ENCODE results near the gene GIMAP4.

GIMAP4 gene

GRCh38 chr7:150620617-150621371 is 53.6 kb downstream of the GIMAP4 start:
- DNase-seq (ENCODE audit: low read depth), result no peak
- TF ChIP-seq CTCF (IDR thresholded peaks at IDR 0.05; ENCODE audit: low read length, missing control alignments), result no peak
- H3K4me3 ChIP-seq (replicated peaks; ENCODE audit: low read depth, low read length), result no peak overlapping the region

GRCh38 chr7:150621376-150621775 is 54.2 kb downstream of the GIMAP4 start:
- TF ChIP-seq CTCF (IDR thresholded peaks at IDR 0.05; ENCODE audit: low read length, missing control alignments), result no peak
- no peak overlapping the region for H3K4me3 ChIP-seq (replicated peaks; ENCODE audit: low read depth, low read length)
- no peak for DNase-seq (ENCODE audit: low read depth)
